GM12878 (cell line): ENCODE results near the gene GALNT17. TPM values are rescaled to one million over a fixed set of nuclear protein-coding genes. Genes with fewer than 3 reads are reported as not detected.

Experiments
- ATAC-seq: fragments of 200-7000 bp; cut with Tn5 transposase; 3 replicates; pipeline ENCODE4 v1.9.1; 2020; ENCODE audit warnings: mild to moderate bottlenecking, moderate library complexity
- BruUV-seq: library from RNA; stranded (reverse); fragments of 400-500 nt; replicated peaks from 2 replicates; lab custom pipeline; 2021; lab: Mats Ljungman, UMichigan
- CTCF ChIA-PET: fragments of 300-600 bp; sonication (Branson Sonifier 250); formaldehyde crosslinking; extraction: SDS; loops from one replicate; lab custom pipeline; 2021; ENCODE audit warnings: inconsistent platforms; lab: Yijun Ruan, JAX
- POLR2A ChIA-PET: fragments of 350-600 bp; formaldehyde crosslinking; extraction: SDS; loops from one replicate; lab custom pipeline; 2021; ENCODE audit warnings: inconsistent platforms; lab: Charles Lee
- RAD21 ChIA-PET: fragments of 300-600 bp; sonication (Branson Sonifier 250); formaldehyde crosslinking; loops from one replicate; lab custom pipeline; 2023; ENCODE audit warnings: antibody characterized with exemption; ENCODE audit not compliant: unreplicated experiment; lab: Charles Lee
- SMC1A ChIA-PET: fragments of 300-600 bp; sonication (Branson Sonifier 250); formaldehyde crosslinking; loops from one replicate; lab custom pipeline; 2023; ENCODE audit not compliant: unreplicated experiment, uncharacterized antibody; lab: Charles Lee
- DNase-seq: peaks from one replicate; pipeline ENCODE4 v3.0.0-alpha.2; 2011; ENCODE audit warnings: low read depth, low spot score
- FAIRE-seq: peaks from 3 replicates; lab custom pipeline; 2011; peaks lifted over from hg19 to GRCh38; lab: Jason Lieb, UNC
- H2AFZ ChIP-seq: 2 replicates; pipeline ENCODE4 v1.6.0; 2011; ENCODE audit warnings: low read depth, low read length, control low read depth; ENCODE audit not compliant: control insufficient read depth
- H3K27ac ChIP-seq: 2 replicates; pipeline ENCODE4 v1.5.1; 2011; ENCODE audit warnings: control low read depth; ENCODE audit not compliant: control insufficient read depth, insufficient read depth
- H3K27me3 ChIP-seq, 2 experiments: replicated peaks in 1 of 2; 2 replicates each; pipeline versions ENCODE4 v1.6.0 to v1.6.1; 2011; ENCODE audit warnings: low read length in 1 of 2; ENCODE audit not compliant: control insufficient read depth in 2 of 2, insufficient read depth in 2 of 2
- H3K36me3 ChIP-seq, 2 experiments: 2 replicates each; pipeline ENCODE4 v1.5.1; 2011; ENCODE audit warnings: low read length in 1 of 2; ENCODE audit not compliant: control insufficient read depth in 2 of 2, insufficient read depth in 2 of 2
- H3K4me1 ChIP-seq: 2 replicates; pipeline ENCODE4 v1.6.1; 2011; ENCODE audit warnings: mild to moderate bottlenecking, low read length, moderate library complexity, mixed read lengths; ENCODE audit not compliant: control insufficient read depth, insufficient read depth
- H3K4me2 ChIP-seq: 2 replicates; pipeline ENCODE4 v1.6.0; 2011; ENCODE audit warnings: control low read depth; ENCODE audit not compliant: control insufficient read depth, insufficient read depth
- H3K4me3 ChIP-seq: fragments of 200-600 bp; sonication (generic); 2 replicates; pipeline ENCODE4 v1.5.1; 2016
- H3K79me2 ChIP-seq: 2 replicates; pipeline ENCODE4 v1.6.0; 2011; ENCODE audit warnings: low read length; ENCODE audit not compliant: control insufficient read depth, insufficient read depth
- H3K9ac ChIP-seq: 2 replicates; pipeline ENCODE4 v1.8.0; 2011; ENCODE audit warnings: low read length, control low read depth, mixed read lengths; ENCODE audit not compliant: control insufficient read depth, insufficient read depth
- H3K9me3 ChIP-seq: replicated peaks from 3 replicates; pipeline ENCODE4 v1.5.1; 2011; ENCODE audit warnings: mild to moderate bottlenecking, low read length; ENCODE audit not compliant: control insufficient read depth, insufficient read depth
- H4K20me1 ChIP-seq: 2 replicates; pipeline ENCODE4 v1.6.0; 2011; ENCODE audit not compliant: control insufficient read depth, insufficient read depth
- CHD2 ChIP-seq: IDR thresholded peaks from 2 replicates; pipeline ENCODE4 v1.6.1; 2011; ENCODE audit warnings: low read depth, low read length, improper control_type of control experiment, borderline replicate concordance
- EED ChIP-seq: sonication (generic); IDR thresholded peaks from 2 replicates; pipeline ENCODE4 v1.6.1; 2016; ENCODE audit warnings: antibody characterized with exemption, low read depth
- MEF2A ChIP-seq: IDR thresholded peaks from 2 replicates; pipeline ENCODE4 v1.6.1; 2011; ENCODE audit warnings: low read depth, mild to moderate bottlenecking, low read length, moderate library complexity; ENCODE audit not compliant: insufficient read depth
- NFYB ChIP-seq: IDR thresholded peaks from 2 replicates; pipeline ENCODE4 v1.6.1; 2011; ENCODE audit warnings: low read depth, mild to moderate bottlenecking, low read length, improper control_type of control experiment, moderate library complexity; ENCODE audit not compliant: insufficient read depth
- NR2C1 ChIP-seq: fragments of 450-650 bp; IDR thresholded peaks from 2 replicates; pipeline ENCODE4 v1.6.1; 2017; ENCODE audit warnings: antibody characterized with exemption, mild to moderate bottlenecking, moderate library complexity
- NR2F1 ChIP-seq: fragments of 450-650 bp; conservative IDR thresholded peaks from 2 replicates; pipeline ENCODE4 v1.6.1; 2017; ENCODE audit warnings: mild to moderate bottlenecking
- PML ChIP-seq: IDR thresholded peaks from 2 replicates; pipeline ENCODE4 v1.6.1; 2012; ENCODE audit warnings: low read length, inconsistent platforms
- POLR2A ChIP-seq: IDR thresholded peaks from 2 replicates; pipeline ENCODE4 v1.6.1; 2011; ENCODE audit warnings: low read depth, mild to moderate bottlenecking, low read length
- SMAD1 ChIP-seq: fragments of 450-650 bp; IDR thresholded peaks from 2 replicates; pipeline ENCODE4 v1.6.1; 2018; ENCODE audit warnings: mild to moderate bottlenecking, low read depth; ENCODE audit not compliant: partially characterized antibody
- SREBF2 ChIP-seq: IDR thresholded peaks from 2 replicates; pipeline ENCODE4 v1.6.1; 2012; ENCODE audit warnings: mild to moderate bottlenecking, low read length
- YBX1 ChIP-seq: fragments of 450-650 bp; IDR thresholded peaks from 2 replicates; pipeline ENCODE4 v1.6.1; 2016; ENCODE audit warnings: antibody characterized with exemption
- ZBED1 ChIP-seq: IDR thresholded peaks from 2 replicates; pipeline ENCODE4 v1.6.1; 2016; ENCODE audit warnings: borderline replicate concordance
- ZNF207 ChIP-seq: fragments of 450-650 bp; IDR thresholded peaks from 2 replicates; pipeline ENCODE4 v1.6.1; 2014; ENCODE audit warnings: antibody characterized with exemption, mild to moderate bottlenecking, borderline replicate concordance
- WGBS: methylation state at CpG from one replicate; pipeline ENCODE4 v1.1.6; 2016; ENCODE audit warnings: low lambda C conversion rate; ENCODE audit not compliant: insufficient replicate concordance, insufficient coverage; ENCODE audit errors: missing lambda C conversion rate; 5-methylcytosine and 5-hydroxymethylcytosine counted together
- in situ Hi-C: fragments of 300-500 bp; cut with MboI; formaldehyde crosslinking; loops from 9 replicates; pipeline ENCODE4 v1.14.3; 2018; ENCODE audit warnings: mixed read lengths
- intact Hi-C: fragments of 100-400 bp; cut with micrococcal nuclease; formaldehyde crosslinking; loops from one replicate; pipeline ENCODE4 v1.14.2; 2022; ENCODE audit not compliant: unreplicated experiment
- polyA plus RNA-seq, 11 experiments: library from polyadenylated mRNA; depleted of rRNA in 4 of 11; unstranded in 6 of 11; stranded (reverse) in 5 of 11; fragments of >200 nt; fragmentation: Nextera tagmentation in 4 of 11; fragmentation: Illumina TruSeq in 1 of 11; extraction: Ambion mirVana in 4 of 11; extraction: Trizol in 1 of 11; gene quantifications; 1 replicate in 1 of 11; 2 replicates in 10 of 11; pipeline versions ENCODE4 v1.2.1 to v1.2.3, GENCODE V29; 2011 to 2016; ENCODE audit warnings: inconsistent platforms in 2 of 11, missing spikeins in 2 of 11, low read depth in 1 of 11
- total RNA-seq, 4 experiments: library from RNA; depleted of rRNA in 3 of 4; stranded (reverse); fragments of >200 nt in 3 of 4; fragmentation: Illumina TruSeq in 1 of 4; extraction: Trizol in 1 of 4; gene quantifications; 2 replicates each; pipeline versions ENCODE4 v1.2.1 to v1.2.3, GENCODE V29; 2013 to 2021
- TF ChIP-seq, protein P1 (sequence below): fragments of 150-350 bp; IDR thresholded peaks from 2 replicates; pipeline ENCODE4 v1.6.1; 2016; ENCODE audit warnings: low read depth, low read length
- TF ChIP-seq, protein P2 (sequence below), 3 experiments: IDR thresholded peaks in 2 of 3; conservative IDR thresholded peaks in 1 of 3; 2 replicates each; pipeline ENCODE4 v1.5.1; 2011; ENCODE audit warnings: low read depth in 3 of 3, low read length in 3 of 3, mild to moderate bottlenecking in 3 of 3, control low read depth in 2 of 3, moderate library complexity in 2 of 3, inconsistent platforms in 1 of 3, mixed read lengths in 1 of 3; ENCODE audit not compliant: control insufficient read depth in 2 of 3, insufficient read depth in 1 of 3; ENCODE audit errors: extremely low read depth in 1 of 3
- TF ChIP-seq, protein P3 (sequence below): fragments of 450-650 bp; IDR thresholded peaks from 2 replicates; pipeline ENCODE4 v1.6.1; 2018; ENCODE audit warnings: mild to moderate bottlenecking, low read depth, moderate library complexity; ENCODE audit not compliant: partially characterized antibody
- TF ChIP-seq, protein P4 (sequence below): IDR thresholded peaks from 2 replicates; pipeline ENCODE4 v1.6.1; 2012; ENCODE audit warnings: low read length, inconsistent platforms

Gene GALNT17
- total and polyA plus RNA-seq, 10 of the 15 experiments (the other 5 are each of a cell fraction or from before 2014, with no cell fraction given) = 0.12 to 0.15 TPM; not detected in 8

DNA sequence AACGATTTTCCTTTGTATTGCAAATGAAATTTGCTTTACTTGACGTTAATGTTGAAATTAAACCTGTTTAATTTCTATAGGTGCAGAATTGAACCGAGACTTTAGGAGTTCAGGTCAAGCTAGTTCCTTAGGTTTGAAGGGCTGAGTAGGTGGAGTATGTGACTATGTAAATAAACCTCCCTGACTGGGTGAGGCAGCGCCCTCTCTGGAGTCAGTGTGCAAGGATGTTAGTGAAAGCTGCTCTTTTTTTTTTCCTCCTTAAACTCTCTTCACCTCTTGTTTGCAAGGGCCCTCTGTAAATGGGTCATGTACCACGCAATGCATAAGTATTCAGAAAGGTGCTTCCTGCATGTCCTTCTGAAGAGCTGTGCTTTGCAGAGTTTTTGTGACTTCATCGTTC is 33.8 kb downstream of the GALNT17 start:
- FAIRE-seq = no peak
- no peaks in the 10 kb centered on the region for H3K79me2 ChIP-seq
- H4K20me1 ChIP-seq = no peaks in the 10 kb centered on the region
- H3K9ac ChIP-seq = no peak overlapping the region
- H3K4me1 ChIP-seq = no peaks in the 10 kb centered on the region
- SMC1A ChIA-PET = no interaction called here
- DNase-seq = no peak
- RAD21 ChIA-PET = no interaction called here
- no peak for ATAC-seq
- intact Hi-C loops = no loop called here
- H3K27me3 ChIP-seq = no peaks in the 10 kb centered on the region
- H3K9me3 ChIP-seq = no peaks in the 10 kb centered on the region
- no peaks in the 10 kb centered on the region for H3K36me3 ChIP-seq
- POLR2A ChIA-PET = no interaction called here
- in situ Hi-C loops = no loop called here
- H3K4me2 ChIP-seq = no peak overlapping the region
- no peak overlapping the region for H2AFZ ChIP-seq
- H3K4me3 ChIP-seq = no peak overlapping the region
- H3K27ac ChIP-seq = no peak overlapping the region
- CTCF ChIA-PET = no interaction called here
- 32% methylated on average over 6 of the region's 6 CpGs for WGBS
- BruUV-seq = no TSS peak
- TF ChIP-seq, protein P1, sequence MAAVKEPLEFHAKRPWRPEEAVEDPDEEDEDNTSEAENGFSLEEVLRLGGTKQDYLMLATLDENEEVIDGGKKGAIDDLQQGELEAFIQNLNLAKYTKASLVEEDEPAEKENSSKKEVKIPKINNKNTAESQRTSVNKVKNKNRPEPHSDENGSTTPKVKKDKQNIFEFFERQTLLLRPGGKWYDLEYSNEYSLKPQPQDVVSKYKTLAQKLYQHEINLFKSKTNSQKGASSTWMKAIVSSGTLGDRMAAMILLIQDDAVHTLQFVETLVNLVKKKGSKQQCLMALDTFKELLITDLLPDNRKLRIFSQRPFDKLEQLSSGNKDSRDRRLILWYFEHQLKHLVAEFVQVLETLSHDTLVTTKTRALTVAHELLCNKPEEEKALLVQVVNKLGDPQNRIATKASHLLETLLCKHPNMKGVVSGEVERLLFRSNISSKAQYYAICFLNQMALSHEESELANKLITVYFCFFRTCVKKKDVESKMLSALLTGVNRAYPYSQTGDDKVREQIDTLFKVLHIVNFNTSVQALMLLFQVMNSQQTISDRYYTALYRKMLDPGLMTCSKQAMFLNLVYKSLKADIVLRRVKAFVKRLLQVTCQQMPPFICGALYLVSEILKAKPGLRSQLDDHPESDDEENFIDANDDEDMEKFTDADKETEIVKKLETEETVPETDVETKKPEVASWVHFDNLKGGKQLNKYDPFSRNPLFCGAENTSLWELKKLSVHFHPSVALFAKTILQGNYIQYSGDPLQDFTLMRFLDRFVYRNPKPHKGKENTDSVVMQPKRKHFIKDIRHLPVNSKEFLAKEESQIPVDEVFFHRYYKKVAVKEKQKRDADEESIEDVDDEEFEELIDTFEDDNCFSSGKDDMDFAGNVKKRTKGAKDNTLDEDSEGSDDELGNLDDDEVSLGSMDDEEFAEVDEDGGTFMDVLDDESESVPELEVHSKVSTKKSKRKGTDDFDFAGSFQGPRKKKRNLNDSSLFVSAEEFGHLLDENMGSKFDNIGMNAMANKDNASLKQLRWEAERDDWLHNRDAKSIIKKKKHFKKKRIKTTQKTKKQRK = no peak
- TF ChIP-seq EED = no peak
- TF ChIP-seq, protein P2, sequence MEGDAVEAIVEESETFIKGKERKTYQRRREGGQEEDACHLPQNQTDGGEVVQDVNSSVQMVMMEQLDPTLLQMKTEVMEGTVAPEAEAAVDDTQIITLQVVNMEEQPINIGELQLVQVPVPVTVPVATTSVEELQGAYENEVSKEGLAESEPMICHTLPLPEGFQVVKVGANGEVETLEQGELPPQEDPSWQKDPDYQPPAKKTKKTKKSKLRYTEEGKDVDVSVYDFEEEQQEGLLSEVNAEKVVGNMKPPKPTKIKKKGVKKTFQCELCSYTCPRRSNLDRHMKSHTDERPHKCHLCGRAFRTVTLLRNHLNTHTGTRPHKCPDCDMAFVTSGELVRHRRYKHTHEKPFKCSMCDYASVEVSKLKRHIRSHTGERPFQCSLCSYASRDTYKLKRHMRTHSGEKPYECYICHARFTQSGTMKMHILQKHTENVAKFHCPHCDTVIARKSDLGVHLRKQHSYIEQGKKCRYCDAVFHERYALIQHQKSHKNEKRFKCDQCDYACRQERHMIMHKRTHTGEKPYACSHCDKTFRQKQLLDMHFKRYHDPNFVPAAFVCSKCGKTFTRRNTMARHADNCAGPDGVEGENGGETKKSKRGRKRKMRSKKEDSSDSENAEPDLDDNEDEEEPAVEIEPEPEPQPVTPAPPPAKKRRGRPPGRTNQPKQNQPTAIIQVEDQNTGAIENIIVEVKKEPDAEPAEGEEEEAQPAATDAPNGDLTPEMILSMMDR (IDR thresholded peaks at IDR 0.05 in 2 of 3, conservative IDR thresholded peaks at IDR 0.05 in 1 of 3; ENCODE audit: control insufficient read depth in 2 of 3, extremely low read depth in 1 of 3, insufficient read depth in 1 of 3, low read depth in 3 of 3, low read length in 3 of 3) = no peak
- TF ChIP-seq NFYB = no peak
- TF ChIP-seq, protein P3, sequence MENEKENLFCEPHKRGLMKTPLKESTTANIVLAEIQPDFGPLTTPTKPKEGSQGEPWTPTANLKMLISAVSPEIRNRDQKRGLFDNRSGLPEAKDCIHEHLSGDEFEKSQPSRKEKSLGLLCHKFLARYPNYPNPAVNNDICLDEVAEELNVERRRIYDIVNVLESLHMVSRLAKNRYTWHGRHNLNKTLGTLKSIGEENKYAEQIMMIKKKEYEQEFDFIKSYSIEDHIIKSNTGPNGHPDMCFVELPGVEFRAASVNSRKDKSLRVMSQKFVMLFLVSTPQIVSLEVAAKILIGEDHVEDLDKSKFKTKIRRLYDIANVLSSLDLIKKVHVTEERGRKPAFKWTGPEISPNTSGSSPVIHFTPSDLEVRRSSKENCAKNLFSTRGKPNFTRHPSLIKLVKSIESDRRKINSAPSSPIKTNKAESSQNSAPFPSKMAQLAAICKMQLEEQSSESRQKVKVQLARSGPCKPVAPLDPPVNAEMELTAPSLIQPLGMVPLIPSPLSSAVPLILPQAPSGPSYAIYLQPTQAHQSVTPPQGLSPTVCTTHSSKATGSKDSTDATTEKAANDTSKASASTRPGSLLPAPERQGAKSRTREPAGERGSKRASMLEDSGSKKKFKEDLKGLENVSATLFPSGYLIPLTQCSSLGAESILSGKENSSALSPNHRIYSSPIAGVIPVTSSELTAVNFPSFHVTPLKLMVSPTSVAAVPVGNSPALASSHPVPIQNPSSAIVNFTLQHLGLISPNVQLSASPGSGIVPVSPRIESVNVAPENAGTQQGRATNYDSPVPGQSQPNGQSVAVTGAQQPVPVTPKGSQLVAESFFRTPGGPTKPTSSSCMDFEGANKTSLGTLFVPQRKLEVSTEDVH = no peak
- no peak for TF ChIP-seq ZNF207
- TF ChIP-seq POLR2A = no peak
- no peak for TF ChIP-seq PML
- no peak for TF ChIP-seq CHD2
- no peak for TF ChIP-seq MEF2A
- no peak for TF ChIP-seq YBX1
- no peak for TF ChIP-seq NR2F1
- TF ChIP-seq ZBED1 = no peak
- no peak for TF ChIP-seq SMAD1
- TF ChIP-seq, protein P4, sequence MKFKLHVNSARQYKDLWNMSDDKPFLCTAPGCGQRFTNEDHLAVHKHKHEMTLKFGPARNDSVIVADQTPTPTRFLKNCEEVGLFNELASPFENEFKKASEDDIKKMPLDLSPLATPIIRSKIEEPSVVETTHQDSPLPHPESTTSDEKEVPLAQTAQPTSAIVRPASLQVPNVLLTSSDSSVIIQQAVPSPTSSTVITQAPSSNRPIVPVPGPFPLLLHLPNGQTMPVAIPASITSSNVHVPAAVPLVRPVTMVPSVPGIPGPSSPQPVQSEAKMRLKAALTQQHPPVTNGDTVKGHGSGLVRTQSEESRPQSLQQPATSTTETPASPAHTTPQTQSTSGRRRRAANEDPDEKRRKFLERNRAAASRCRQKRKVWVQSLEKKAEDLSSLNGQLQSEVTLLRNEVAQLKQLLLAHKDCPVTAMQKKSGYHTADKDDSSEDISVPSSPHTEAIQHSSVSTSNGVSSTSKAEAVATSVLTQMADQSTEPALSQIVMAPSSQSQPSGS = no peak
- TF ChIP-seq NR2C1 = no peak
- TF ChIP-seq SREBF2 = no peak
